Hematopoietic multipotent progenitor cell (in vitro differentiated cells): ENCODE results near the gene MECP2. TPM values are rescaled to one million over a fixed set of nuclear protein-coding genes. Genes with fewer than 3 reads are reported as not detected.
"Not testable (repeated sequence)": the region's sequence is repeated elsewhere in the genome, so short reads cannot be mapped to it uniquely, and the experiment has no call there.

ENCODE experiments used
- DNase-seq, 3 donors: peaks; one replicate each; pipeline ENCODE4 v3.0.0-alpha.2; 2011 to 2015; ENCODE audit warnings: low read depth in 2 of 3, low spot score in 2 of 3
- total RNA-seq: library from RNA; depleted of rRNA; stranded (reverse); fragments of >200 nt; gene quantifications from one replicate; pipeline ENCODE4 v1.2.3, GENCODE V29; 2012

The MECP2 gene
- 25.3 TPM for total RNA-seq

DNA sequence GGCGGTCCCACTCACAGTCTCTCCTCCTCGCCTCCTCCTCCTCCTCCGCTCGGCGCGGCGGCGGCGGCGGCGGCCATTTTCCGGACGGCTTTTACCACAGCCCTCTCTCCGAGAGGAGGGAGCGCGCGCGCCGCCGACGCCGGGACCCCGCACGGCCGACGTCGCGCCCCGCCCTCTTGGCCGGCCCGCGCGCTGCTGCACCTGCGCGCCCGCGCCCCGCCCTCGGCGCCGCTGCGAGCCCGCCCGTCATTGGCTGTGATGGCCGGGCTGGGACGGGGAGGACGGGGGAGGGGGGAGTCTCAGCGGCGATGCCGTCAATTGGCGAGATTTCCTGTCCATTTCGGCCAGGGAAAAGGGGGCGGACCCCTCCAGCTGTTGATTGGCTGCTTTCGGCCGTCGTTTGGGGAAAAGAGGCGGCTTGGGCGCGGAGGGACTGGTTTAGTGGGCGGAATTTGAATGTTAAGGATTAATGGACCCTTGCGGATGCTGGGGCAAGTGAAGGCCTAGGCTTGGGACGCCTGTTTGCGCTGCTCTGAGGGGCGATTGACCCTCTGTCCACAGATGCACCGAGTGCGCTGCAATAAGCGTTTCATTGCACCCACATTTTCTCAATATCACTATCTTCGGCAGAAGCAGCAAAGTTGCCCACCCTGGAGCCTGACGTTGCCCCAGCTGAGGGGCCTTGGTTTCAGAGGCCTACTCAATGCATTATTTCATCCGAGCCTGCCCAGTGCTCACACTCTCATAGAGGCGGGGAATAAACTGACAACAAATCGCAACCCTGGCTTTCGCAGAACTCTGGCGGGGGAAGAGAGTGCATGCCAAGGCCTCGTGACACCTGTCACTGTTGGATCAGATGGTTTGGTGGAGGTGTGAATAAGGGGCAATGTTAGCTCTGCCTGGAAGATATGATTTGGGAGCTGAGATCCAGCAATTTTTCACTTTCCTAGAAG, at the start of gene MECP2:
MECP2 (minus strand) TSS at position 129 of the 953 bp plus-strand sequence.
- DNase-seq = peak; percentile 66 to 94 (median 88)

DNA sequence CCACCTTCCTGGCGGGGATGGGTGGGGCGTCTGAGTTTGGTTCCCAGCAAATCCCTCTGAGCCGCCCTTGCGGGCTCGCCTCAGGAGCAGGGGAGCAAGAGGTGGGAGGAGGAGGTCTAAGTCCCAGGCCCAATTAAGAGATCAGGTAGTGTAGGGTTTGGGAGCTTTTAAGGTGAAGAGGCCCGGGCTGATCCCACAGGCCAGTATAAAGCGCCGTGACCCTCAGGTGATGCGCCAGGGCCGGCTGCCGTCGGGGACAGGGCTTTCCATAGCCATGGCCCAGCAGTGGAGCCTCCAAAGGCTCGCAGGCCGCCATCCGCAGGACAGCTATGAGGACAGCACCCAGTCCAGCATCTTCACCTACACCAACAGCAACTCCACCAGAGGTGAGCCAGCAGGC, 46.5 kb upstream of the MECP2 start, which contains the start of gene OPN1LW:
OPN1LW (plus strand) TSS at position 234 of the 400 bp plus-strand sequence; CDS start at position 275, 41 bp downstream.
- not testable (repeated sequence) for DNase-seq

DNA sequence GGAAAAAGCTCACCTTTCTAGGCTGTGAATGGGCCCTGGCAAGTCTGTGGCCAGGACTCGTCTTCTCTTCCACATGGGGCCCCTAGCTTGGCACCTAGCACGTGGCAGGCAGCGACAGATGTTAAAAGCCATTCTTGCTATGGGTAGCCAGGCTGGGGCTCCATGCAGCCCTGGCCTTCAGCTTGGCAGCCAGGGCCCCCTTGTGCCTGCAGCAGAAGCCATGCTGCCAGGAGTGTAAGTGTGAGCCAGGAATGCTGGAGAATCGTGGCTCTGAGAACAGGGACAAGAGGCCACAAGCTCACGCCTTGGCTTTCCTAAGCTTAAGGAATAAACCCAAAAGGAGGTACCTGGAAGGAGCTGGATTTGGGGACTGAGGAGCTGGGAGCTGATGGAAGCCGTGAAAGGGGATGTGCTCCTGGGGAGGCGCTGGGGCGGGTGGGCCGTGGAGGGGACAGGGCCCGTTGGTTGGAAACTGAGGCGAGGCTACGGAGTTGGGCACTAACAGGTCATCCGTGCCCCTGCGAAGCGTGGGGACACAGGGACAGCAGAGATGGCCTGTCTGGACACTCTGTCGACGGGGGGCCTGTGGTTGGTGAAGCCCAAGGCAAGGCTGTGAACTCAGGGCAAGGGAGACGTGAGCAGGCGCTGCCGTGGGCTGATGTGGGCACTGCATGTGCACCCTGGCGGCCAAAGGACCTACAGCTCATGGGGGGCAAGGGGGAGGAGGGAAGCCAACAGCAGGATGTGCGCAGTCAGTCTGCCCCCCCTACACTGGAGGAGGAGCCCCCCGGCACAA, 45.6 kb upstream of the MECP2 start:
- DNase-seq = no peak

DNA sequence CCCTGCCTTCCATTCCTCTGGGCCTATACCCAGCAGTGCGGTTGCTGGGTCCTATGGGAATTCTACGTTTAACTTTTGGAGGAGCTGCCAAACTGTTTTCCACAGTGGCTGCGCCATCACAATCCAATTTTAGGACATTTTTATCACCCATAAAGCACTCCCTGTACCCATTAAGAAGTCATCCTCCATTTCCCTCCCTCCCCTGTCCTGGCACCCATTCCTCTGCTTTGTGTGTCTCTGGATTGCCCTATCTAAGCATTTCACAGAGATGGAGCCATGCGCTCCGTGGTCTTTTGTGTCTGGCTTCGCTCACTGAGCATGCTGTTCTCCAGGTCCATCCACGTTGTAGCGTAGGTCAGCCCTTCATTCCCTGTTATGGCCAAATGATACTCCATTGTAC, 44.9 kb upstream of the MECP2 start:
- DNase-seq = no peak

DNA sequence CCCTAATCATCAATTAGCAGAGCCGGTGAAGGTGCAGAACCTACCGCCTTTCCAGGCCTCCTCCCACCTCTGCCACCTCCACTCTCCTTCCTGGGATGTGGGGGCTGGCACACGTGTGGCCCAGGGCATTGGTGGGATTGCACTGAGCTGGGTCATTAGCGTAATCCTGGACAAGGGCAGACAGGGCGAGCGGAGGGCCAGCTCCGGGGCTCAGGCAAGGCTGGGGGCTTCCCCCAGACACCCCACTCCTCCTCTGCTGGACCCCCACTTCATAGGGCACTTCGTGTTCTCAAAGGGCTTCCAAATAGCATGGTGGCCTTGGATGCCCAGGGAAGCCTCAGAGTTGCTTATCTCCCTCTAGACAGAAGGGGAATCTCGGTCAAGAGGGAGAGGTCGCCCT, 43.2 kb upstream of the MECP2 start:
- DNase-seq = no peak

DNA sequence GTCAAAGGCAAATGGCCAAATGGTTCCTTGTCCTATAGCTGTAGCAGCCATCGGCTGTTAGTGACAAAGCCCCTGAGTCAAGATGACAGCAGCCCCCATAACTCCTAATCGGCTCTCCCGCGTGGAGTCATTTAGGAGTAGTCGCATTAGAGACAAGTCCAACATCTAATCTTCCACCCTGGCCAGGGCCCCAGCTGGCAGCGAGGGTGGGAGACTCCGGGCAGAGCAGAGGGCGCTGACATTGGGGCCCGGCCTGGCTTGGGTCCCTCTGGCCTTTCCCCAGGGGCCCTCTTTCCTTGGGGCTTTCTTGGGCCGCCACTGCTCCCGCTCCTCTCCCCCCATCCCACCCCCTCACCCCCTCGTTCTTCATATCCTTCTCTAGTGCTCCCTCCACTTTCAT, 42.7 kb upstream of the MECP2 start:
- no peak for DNase-seq

DNA sequence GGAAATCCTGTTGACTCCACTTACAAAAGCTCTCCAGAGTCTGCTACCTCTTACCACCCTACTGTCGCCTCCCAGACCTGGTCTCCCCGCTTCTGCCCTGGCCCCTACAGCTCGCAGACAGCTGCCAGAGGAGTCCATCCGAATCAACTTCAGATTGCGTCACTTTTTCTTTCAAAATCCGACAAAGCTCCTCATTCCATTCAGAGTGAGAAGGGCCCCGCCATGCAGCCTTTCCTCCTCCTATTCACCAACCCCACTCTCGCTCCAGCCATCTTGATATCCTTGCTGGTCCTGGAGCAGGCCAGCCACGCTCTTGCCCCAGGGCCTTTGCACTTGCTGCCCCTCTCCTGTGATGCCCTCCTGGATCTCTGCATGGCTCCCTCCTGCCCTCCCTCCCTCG, 41.3 kb upstream of the MECP2 start:
- no peak for DNase-seq

DNA sequence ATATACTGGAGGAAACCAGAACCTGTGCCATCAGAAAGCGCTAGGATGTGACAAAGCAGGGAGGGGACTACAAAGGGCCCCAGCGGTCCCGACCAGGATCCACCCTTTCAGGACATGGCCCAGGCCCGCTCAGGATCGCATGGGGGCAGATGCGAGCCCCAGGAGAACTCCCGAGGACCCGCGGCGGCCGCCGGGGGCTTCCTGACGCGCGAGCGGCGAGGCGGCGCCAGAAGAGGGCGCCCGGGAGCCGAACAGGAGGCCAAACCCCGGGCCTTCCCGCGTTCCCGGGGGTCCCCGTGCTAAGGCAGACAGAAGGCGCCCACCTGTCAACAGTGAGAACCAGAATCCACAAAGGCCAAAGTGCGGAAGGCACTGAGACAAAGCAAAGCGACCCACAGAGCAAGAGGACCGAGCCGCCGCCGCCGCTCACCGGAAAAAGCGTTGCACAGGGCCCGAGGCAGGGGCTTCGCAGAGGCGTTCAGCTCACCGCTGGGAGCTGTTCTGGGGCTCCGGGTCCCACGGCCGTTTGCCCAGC, 39.2 kb upstream of the MECP2 start:
- peak; percentile 38 to 84 (median 76) for DNase-seq

DNA sequence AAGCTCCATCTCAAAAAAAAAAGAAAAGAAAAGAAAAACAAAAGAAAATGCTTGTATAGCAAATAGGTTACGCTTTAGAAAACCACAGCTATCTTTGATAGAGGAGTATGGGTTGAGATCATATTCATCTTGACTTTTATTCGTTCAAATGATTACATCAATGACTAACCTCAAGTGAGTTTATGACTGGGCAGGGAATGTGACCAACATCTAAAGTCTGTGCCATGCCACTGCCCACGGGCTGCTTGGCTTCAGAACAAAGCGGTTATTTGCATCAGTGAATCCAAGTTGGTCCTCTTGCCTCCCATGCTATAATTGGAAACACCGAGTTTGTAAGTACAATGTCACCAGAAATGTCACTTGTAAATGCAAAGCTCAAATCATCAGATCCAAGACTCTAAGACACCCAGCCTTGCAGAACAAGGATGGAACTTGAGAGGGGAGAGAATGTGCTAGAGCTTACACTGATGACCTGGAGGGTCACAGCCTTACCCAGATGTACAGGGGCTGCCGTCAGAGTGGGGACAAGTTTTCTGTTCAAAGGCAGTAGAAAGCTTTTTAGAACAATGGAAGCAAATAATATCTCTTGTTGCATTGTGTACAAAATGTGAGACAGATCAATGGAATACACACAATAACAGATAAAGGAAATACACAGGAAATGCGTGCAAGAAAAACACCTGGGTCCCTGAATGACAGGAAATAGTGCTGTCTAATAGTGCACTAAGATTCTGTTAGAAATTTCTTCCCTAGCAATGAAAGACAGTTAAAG, 38.1 kb upstream of the MECP2 start:
- no peak for DNase-seq

DNA sequence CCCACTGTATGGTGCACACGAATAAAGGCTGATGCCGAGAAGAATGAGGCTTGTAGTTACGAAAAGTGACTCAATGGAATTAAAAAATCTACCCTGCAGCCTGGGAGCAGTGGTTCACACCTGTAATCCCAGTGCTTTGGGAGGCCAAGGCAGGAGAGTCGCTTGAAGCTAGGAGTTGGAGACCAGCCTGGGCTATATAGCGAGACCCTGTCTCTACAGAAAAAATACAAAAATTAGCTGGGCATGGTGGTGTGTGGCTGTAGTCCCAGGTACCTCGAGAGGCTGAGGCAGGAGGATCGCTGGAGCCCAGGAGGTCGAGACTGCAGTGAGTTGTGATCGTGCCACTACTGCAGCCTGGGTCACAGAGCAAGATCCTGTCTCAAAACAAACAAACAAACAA, 34.8 kb upstream of the MECP2 start:
- DNase-seq = no peak

DNA sequence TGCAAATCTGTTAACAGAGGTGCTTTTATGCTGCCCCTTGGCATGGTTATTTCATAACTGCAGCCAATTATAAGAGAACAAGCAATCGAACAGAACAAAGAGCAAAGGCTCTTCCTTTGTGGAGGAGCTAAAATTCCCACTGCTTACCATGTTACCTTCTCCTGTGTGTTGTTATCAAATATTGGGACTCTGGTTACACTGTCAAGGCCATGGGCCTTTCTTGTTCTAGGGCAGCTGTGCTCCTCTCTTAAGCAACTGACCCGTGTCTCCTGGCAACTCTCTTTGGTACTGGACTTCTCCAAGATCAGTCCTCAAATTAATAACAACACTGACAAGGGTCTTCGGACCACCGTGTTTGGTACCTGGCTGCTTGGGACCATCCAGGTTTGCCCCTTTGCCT, 34.4 kb upstream of the MECP2 start:
- DNase-seq = no peak

DNA sequence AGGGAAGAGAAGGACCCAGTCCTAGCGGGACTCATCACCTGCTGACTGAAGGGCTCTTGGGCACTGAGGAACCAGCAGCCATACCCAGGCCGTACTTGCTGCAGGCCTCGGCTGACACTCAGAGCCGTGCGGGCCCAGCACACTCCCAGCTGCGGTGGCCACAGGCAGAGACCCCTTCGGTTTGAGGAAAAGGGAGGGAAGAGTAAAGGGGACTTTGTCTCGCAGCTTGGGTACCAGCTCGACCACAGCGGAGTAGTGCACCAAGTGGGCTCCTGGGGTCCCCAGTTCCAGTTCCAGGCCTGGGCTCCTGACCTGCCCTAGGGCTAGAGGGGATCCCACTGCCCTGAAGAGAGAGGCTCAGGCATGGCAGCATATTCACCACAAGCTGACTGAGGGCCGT, 28.6 kb upstream of the MECP2 start:
- no peak for DNase-seq

DNA sequence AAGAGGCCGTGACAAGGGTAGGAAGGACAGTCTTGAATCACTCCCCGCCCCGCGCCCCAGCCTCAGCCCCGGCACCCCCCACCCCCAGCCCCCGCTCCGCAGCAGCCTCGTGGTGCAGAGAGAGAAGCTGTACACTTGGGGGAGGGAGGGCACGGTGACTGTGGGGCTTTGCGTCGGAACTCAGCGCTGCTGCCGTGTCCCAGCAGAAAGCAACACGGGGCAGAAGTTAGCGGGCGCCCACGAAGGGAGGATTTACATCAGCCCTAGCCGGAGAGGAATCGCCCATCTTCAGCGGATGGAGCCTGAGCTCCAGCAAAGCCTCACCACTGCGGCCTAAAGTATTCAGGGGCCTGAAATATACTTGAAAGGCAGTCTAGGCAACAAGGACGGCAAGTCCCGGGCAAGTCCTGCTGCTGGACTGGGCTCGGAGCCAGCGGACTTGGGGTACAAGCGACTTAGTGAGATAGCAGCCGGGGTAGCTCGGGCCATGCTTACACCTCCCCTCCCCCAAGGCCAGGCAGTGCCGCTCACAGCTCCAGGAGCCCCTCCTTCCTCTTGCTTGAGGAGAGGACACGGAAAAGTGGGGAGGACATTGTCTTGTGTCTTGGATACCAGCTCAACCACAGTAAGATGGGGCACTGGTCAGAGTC, 28.0 kb upstream of the MECP2 start:
- peak in 1 of 3 donors; percentile 25 for DNase-seq

DNA sequence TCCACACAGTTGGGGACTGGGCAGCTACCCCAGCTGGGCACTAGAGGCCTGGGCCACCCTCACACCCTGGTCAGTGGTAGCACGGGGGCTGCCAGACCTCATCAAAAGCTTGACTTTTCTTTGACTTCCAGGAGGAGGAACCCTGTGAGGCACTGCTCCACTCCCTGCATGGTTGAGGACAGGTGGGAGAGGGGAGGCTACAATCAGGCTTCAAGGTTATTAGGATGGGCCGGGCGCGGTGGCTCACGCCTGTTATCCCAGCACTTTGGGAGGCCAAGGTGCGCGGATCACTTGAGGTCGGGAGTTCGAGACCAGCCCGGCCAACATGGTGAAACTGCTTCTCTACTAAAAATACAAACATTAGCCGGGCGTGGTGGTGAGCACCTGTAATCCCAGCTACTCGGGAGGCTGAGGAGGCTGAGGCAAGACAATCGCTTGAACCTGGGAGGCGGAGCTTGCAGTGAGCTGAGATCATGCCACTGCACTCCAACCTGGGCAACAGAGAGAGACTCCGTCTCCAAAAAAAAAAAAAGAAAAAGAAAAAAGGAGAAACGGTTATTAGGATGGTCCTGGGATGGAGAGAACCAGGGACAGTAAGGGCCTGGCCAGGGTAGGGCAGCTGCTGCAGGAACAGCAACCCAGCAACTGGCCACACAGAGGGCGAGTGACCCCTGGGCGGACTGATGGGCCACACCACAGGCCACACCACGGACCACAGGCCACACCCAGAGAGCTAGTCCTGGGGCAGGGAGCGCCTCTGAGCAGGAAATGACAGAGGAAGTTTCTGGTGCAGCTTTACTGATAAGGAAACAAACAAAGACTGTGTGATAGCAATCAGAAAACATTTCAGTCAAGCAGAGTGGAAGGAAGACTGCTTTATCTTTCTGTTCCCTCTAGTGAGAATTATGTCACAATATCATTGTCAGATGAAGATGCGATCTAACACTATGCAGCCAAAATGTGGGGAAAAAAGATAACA, 26.0 kb upstream of the MECP2 start:
- peak in 2 of 3 donors; percentile 41 to 63 for DNase-seq

DNA sequence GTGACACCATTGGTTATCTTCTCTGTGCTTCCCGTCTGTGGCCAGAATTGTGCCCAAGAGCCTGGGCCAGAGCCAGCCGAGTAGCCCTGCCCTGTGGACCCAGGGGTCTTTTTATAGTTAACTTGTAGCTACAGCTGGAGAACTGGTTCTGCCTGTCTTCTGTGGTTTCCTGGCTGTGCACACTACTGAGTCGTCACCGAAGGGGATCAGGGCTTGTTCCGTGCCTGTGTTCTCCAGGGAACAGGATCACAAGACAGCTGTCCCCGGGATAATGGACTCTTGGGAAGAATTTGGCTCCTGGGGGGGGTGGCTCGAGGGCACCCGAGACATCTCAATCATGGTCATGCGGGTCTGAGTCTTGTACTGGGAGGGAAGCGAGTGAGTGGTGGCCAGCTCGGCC, 24.4 kb upstream of the MECP2 start:
- no peak for DNase-seq

DNA sequence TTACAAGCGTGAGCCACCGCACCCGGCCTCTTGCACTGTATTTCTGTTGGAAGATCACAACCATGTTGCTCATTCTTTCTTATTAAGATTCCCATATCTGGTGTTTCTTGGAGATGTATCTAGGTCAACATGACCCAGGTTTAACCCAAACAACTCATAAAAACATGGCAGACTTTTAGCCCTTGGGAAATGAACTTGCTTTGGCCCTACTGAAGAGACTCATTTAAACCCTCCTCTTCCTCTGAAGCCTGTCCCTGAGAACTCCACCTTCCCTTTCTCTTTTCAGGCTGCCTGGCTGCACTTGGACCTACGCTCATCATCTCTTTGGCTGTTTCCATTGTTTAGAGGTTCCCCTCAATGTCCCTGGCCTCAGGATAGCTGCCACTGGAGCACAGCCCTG, 23.7 kb upstream of the MECP2 start:
- no peak for DNase-seq

DNA sequence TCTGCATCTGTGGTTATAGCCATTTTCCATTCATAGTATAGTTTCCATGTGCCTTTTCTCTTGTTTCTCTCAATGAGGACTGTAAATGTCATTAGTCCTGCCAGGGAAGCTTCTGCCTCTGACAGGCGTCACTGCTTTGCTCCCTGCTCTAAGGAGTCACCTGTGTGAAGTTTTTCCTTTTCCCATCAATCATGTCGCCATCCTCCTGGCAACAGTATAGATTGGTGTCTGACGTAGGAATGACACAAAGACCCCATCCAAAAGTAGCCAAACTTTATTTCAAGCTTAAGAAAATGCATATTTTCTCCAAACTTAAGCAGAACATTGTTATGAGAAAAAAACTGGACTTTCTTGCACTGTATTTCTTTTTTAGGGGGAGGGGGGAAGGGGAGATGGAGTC, 23.1 kb upstream of the MECP2 start:
- DNase-seq = no peak

DNA sequence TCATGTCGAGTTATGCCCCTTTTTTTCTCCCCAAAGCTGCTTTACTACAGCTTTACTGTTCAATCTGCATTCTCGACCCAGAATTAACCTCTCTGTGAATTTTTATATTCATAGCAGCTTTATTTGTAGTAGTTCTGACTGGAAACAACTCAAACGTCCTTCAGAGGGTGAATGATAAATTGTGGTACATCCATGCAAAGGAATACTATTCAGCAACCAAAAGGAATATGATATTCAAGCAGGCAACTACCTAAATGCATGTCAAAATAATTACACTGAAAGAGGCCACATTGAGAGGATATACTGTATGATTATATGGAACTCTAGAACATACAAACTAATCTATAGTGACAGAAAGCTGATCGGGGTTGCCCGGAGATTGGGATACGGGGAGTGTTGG, 20.0 kb upstream of the MECP2 start:
- DNase-seq = no peak
